CD4-positive, alpha-beta T cell treated with Interleukin-4 for 4 hours (primary cell): Measurements from ENCODE around the gene RCSD1.
"Not testable (repeated sequence)": the region's sequence is repeated elsewhere in the genome, so short reads cannot be mapped to it uniquely, and the experiment has no call there.

Experiments
- DNase-seq: peaks from one replicate; pipeline ENCODE4 v3.0.0-alpha.2; 2020

Gene RCSD1

GRCh38 chr1:167629681-167630567, at the start of gene RCSD1:
TSS of gene RCSD1 (plus strand) at chr1:167630232. CDS start at chr1:167630424, 192 bp downstream.
- DNase-seq = peak; percentile 36

GRCh38 chr1:167582064-167582463, 48.0 kb upstream of the RCSD1 start:
- no peak for DNase-seq

GRCh38 chr1:167582722-167583121, 47.3 kb upstream of the RCSD1 start:
- DNase-seq = no peak

- no peak for DNase-seq
These were observed 45.5 kb upstream of the RCSD1 start for GRCh38 chr1:167584581-167584980.

DNA sequence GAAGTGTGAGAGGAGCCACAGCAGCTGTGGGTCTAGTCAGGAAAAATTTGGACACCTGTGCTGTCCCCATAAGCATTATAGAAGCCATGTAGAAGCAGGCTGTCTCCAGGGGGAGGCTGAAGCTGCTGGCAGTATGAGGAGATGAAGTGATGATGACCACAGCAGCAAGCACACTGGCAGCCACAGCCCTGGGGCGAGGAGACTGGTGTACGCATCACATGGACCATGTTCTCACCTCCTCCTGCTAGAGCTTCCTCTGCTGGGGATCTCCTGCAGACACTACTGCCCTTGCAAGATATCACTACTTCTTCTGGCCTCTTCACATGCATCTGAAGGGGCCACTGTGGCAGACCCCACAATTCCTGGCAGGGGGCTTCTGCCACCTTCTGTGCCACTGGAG, 42.7 kb upstream of the RCSD1 start:
- no peak for DNase-seq

GRCh38 chr1:167587872-167588271, 42.2 kb upstream of the RCSD1 start:
- DNase-seq = no peak

DNA sequence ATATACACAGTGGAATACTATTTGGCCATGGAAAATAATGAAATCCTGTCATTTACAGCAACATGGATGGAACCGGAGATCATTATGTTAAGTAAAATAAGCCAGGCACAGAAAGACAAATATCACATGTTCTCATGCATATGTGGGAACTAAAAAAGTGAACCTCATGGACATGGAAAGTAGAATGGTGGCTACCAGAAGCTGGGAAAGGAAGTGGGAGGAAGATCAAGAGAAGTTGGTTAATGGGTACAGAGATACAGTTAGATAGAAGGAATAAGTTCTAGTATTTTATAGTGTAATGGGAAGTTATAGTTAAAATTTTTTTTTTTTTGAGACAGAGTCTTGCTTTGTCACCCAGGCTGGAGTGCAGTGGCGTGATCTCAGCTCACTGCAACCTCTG, 41.7 kb upstream of the RCSD1 start:
- no peak for DNase-seq

DNA sequence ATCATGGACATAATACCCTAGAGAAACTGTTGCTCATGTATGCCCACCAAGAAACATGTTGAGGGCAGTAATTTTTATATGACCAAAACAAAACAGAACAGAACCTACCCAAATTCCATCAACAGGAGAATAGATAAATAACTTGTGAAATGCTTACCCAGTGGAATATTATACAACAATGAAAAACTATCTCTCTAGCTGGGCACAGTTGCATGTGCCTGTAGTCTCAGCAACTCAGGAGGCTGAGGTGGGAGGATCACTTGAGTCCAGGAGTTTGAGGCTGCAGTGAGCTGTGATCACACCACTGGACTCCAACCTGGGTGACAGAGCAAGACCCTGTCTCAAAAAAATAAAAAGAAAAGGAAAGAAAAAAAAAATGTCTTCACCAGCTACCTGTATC, 37.6 kb upstream of the RCSD1 start:
- no peak for DNase-seq

DNA sequence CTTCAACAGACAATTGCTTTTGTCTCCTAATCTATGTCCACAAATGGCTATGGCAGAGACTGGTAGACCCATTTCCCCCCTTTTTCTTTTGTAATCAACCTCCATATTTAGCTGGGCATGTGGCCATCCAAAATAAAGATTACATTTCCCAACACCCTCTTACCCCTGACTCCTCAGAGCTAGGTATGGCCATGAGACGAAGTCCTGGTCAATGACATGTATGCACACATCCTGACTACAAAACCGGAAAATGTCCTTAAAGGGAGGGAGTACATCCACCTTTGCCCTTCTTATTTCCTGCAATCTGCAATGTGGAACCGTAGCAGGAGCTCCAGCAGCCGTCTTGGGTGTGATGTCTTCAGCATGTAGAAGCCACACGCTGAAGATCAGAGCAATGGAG, 36.2 kb upstream of the RCSD1 start:
- no peak for DNase-seq

- DNase-seq = no peak
These were observed 35.2 kb upstream of the RCSD1 start for GRCh38 chr1:167594822-167595221.

- peak; percentile 74 for DNase-seq
These were observed 30.0 kb upstream of the RCSD1 start for GRCh38 chr1:167599957-167600581.

- peak; percentile 35 for DNase-seq
These were observed 28.3 kb upstream of the RCSD1 start for GRCh38 chr1:167601442-167602383.

DNA sequence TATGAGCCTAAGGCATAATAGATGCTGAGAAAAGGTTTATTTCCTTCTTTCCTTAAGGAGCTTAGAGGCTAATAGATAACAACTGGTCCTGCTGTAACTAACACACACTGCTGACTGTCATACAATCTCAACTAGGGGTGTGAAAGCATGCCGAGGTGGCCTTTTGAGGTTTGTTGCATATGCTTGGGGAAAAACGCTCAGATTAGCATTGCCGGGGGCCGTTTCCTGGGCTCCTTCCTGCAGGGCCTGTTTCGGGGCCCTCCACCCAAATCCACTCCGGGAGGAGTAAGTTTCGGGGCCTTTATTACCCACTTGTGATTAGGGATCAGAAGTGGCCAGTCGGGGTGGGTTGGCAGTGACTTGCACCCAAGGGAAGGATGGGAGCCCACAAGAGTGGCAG, 27.2 kb upstream of the RCSD1 start:
- peak; percentile 26 for DNase-seq

GRCh38 chr1:167605576-167605975, 24.5 kb upstream of the RCSD1 start:
- DNase-seq = no peak

DNA sequence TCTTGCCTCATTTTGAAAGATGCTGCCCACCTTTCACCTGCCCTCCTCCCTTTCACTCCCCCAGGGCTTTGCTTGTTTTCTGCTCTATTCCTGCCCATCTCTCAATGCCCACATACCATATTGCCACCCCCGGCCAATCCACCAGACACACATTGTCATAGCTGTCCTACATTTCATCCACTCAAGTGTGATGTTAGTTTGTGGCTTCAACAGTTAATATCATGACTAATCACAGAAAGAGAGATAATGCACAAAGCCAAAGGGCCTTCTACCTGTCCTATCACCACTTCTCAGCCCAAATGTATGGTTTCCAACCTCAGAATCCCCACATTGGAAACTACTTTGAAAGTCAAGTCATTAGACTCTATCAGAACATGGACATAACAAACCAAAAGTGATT, 18.0 kb upstream of the RCSD1 start:
- DNase-seq = no peak

- no peak for DNase-seq
These were observed 17.2 kb upstream of the RCSD1 start for GRCh38 chr1:167612587-167613385.

DNA sequence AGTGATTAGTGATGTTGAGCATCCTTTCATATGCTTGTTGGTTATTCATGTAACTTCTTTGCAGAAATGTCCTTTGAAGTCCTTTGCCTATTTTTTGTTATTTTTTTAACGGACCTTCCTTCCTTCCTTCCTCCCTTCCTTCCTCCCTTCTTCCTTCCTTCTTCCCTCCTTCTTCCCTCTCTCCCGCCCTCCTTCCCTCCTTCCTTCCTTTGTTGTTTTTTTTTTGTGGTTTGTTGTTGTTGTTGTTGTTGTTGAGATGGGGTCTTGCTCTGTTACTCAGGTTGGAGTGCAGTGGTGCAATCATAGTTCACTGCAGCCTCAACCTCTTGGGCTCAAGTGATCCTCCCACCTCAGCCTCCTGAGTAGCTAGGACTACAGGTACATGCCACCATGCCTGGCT, 16.0 kb upstream of the RCSD1 start:
- not testable (repeated sequence) for DNase-seq

DNA sequence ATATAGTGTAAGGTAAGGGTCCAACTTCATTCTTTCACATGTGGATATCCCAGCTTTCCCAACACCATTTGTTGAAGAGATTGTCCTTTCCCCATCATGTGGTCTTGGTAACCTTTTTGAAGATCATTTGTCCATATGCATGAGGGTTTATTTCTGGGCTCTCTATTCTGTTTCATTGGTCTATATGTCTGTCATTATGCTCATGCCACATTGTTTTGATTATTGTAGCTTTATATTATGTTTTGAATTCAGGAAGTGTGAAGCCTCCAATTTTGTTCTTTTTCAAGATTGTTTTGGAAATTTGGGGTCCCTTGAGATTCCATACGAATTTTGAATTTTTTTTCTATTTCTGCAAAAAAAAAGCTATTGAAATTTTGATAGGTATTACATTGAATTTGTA, 15.2 kb upstream of the RCSD1 start:
- no peak for DNase-seq

DNA sequence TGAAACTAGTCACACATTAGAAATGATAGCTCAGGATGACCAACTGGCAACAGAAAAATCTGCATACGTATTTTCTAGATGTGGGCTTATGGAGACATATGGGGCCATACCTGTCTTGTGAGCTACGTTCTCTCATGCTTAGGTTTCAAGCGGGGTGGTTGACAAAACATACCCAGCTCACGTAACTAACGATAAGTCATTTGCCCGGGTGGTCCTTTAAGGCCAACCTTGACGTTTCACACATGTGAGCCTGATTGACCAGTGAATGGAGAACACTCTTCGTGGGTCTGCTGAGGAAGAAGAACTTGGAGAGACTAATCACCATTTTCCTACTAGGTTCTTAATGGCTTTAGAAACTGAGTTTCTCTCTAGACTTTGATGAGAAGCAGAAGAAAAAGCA, 13.5 kb upstream of the RCSD1 start:
- DNase-seq = no peak

- peak; percentile 34 for DNase-seq
These were observed 12.6 kb upstream of the RCSD1 start for GRCh38 chr1:167617153-167618147.

- DNase-seq = no peak
These were observed 11.7 kb upstream of the RCSD1 start for GRCh38 chr1:167618366-167618765.
